SK-N-SH (cell line): ENCODE measurements around the gene C13orf46. TPM values are rescaled to one million over a fixed set of nuclear protein-coding genes. Genes with fewer than 3 reads are reported as not detected.

Experiments
- CTCF ChIA-PET: fragments of 300-600, 350-600 bp; formaldehyde crosslinking; extraction: SDS; loops from one replicate; lab custom pipeline; 2021; lab: Yijun Ruan, JAX
- POLR2A ChIA-PET: fragments of 350-600 bp; sonication (Branson Sonifier 250); formaldehyde crosslinking; extraction: SDS; loops from one replicate; lab custom pipeline; 2020; ENCODE audit warnings: antibody characterized with exemption, inconsistent platforms; lab: Yijun Ruan, JAX
- DNase-seq: peaks from one replicate; pipeline ENCODE4 v3.0.0; 2012
- H2AFZ ChIP-seq: fragments of 200-600 bp; sonication (generic); 2 replicates; pipeline ENCODE4 v1.8.1; 2016; ENCODE audit warnings: antibody characterized with exemption, mild to moderate bottlenecking, low read depth
- H3F3A ChIP-seq: fragments of 200-600 bp; sonication (generic); replicated peaks from 2 replicates; pipeline ENCODE3; 2016; ENCODE audit warnings: antibody characterized with exemption, mild to moderate bottlenecking; ENCODE audit not compliant: insufficient read depth
- H3K27ac ChIP-seq, 2 experiments: fragments of 200-500 bp in 1 of 2; fragments of 200-600 bp in 1 of 2; sonication (Bioruptor generic) in 1 of 2; sonication (generic), shearing (Covaris generic) in 1 of 2; 2 replicates each; pipeline versions ENCODE4 v1.5.1 to v1.6.1; 2014 to 2016; ENCODE audit warnings: low read depth in 2 of 2, inconsistent platforms in 1 of 2, low read length in 1 of 2, mild to moderate bottlenecking in 1 of 2, mixed read lengths in 1 of 2
- H3K27me3 ChIP-seq: fragments of 200-600 bp; sonication (generic), shearing (Covaris generic); 2 replicates; pipeline ENCODE4 v1.6.1; 2016; ENCODE audit warnings: mixed run types; ENCODE audit not compliant: insufficient read depth
- H3K36me3 ChIP-seq, 2 experiments: fragments of 200-500 bp in 1 of 2; fragments of 200-600 bp in 1 of 2; sonication (Bioruptor generic) in 1 of 2; sonication (generic) in 1 of 2; replicated peaks in 1 of 2; 2 replicates each; pipeline versions ENCODE3 to v1.5.1; 2014 to 2016; ENCODE audit warnings: low read length in 1 of 2, mild to moderate bottlenecking in 1 of 2; ENCODE audit not compliant: insufficient read depth in 2 of 2, control insufficient read depth in 1 of 2
- H3K4me1 ChIP-seq, 2 experiments: fragments of 200-500 bp in 1 of 2; fragments of 200-600 bp in 1 of 2; sonication (Bioruptor generic) in 1 of 2; sonication (generic), shearing (Covaris generic) in 1 of 2; 2 replicates each; pipeline versions ENCODE4 v1.5.1 to v1.6.1; 2014 to 2016; ENCODE audit warnings: low read depth in 1 of 2, low read length in 1 of 2, mixed run types in 1 of 2; ENCODE audit not compliant: insufficient read depth in 2 of 2, control insufficient read depth in 1 of 2
- H3K4me2 ChIP-seq: fragments of 200-600 bp; sonication (generic), shearing (Covaris generic); 2 replicates; pipeline ENCODE4 v1.6.1; 2017; ENCODE audit warnings: mixed run types
- H3K4me3 ChIP-seq, 2 experiments: fragments of 200-500 bp in 1 of 2; fragments of 200-600 bp in 1 of 2; sonication (Bioruptor generic) in 1 of 2; sonication (generic), shearing (Covaris generic) in 1 of 2; 2 replicates each; pipeline versions ENCODE4 v1.5.1 to v1.8.1; 2014 to 2016; ENCODE audit warnings: low read depth in 2 of 2, inconsistent platforms in 1 of 2, low read length in 1 of 2, mild to moderate bottlenecking in 1 of 2, mixed read lengths in 1 of 2, moderate library complexity in 1 of 2
- H3K79me2 ChIP-seq: fragments of 200-600 bp; sonication (generic); 2 replicates; pipeline ENCODE4 v1.8.1; 2017; ENCODE audit warnings: mild to moderate bottlenecking; ENCODE audit not compliant: insufficient read depth
- H3K9ac ChIP-seq: fragments of 200-600 bp; sonication (generic); 2 replicates; pipeline ENCODE4 v1.6.1; 2017; ENCODE audit warnings: mixed run types
- H3K9me2 ChIP-seq: fragments of 200-600 bp; sonication (generic); 2 replicates; pipeline ENCODE4 v1.6.1; 2017; ENCODE audit warnings: mixed run types
- H3K9me3 ChIP-seq: fragments of 200-600 bp; sonication (generic); 2 replicates; pipeline ENCODE4 v1.6.1; 2017; ENCODE audit warnings: mixed run types, mild to moderate bottlenecking, moderate library complexity
- H4K20me1 ChIP-seq: fragments of 200-600 bp; sonication (generic); 2 replicates; pipeline ENCODE4 v1.6.1; 2017; ENCODE audit warnings: mild to moderate bottlenecking, mixed run types; ENCODE audit not compliant: insufficient read depth
- CHD2 ChIP-seq: fragments of 150-350 bp; IDR thresholded peaks from 2 replicates; pipeline ENCODE4 v1.6.1; 2018; ENCODE audit warnings: low read length; ENCODE audit not compliant: partially characterized antibody
- CTCF ChIP-seq: fragments of 200-600 bp; sonication (generic); IDR thresholded peaks from 2 replicates; pipeline ENCODE4 v1.6.1; 2017; ENCODE audit warnings: antibody characterized with exemption, mild to moderate bottlenecking, moderate library complexity
- EZH2phosphoT487 ChIP-seq: fragments of 200-600 bp; sonication (generic); IDR thresholded peaks from 2 replicates; pipeline ENCODE4 v1.6.1; 2017; ENCODE audit warnings: low read depth, mixed run types, mild to moderate bottlenecking, antibody characterized with exemption, moderate library complexity, borderline replicate concordance
- FOSL2 ChIP-seq: IDR thresholded peaks from 2 replicates; pipeline ENCODE4 v1.4.0; 2012; ENCODE audit warnings: low read depth, mild to moderate bottlenecking, moderate library complexity, borderline replicate concordance
- FOXJ3 ChIP-seq: sonication (generic); formaldehyde crosslinking; IDR thresholded peaks from 2 replicates; pipeline ENCODE4 v1.5.1; 2020; ENCODE audit warnings: mild to moderate bottlenecking, missing genetic modification reagents
- GABPA ChIP-seq: IDR thresholded peaks from 2 replicates; pipeline ENCODE4 v1.4.0; 2012; ENCODE audit warnings: low read depth, mild to moderate bottlenecking
- MAX ChIP-seq: IDR thresholded peaks from 2 replicates; pipeline ENCODE4 v1.4.0; 2012; ENCODE audit warnings: low read depth
- MXI1 ChIP-seq: IDR thresholded peaks from 2 replicates; pipeline ENCODE4 v1.6.1; 2012; ENCODE audit warnings: mild to moderate bottlenecking, low read depth, low read length, improper control_type of control experiment
- NFIC ChIP-seq: IDR thresholded peaks from 2 replicates; pipeline ENCODE4 v1.4.0; 2012; ENCODE audit warnings: borderline replicate concordance
- PBX3 ChIP-seq: IDR thresholded peaks from 2 replicates; pipeline ENCODE4; 2012
- RAD21 ChIP-seq: IDR thresholded peaks from 2 replicates; pipeline ENCODE4 v1.6.1; 2012; ENCODE audit warnings: mild to moderate bottlenecking, low read length
- SIN3A ChIP-seq: IDR thresholded peaks from 2 replicates; pipeline ENCODE4 v1.6.1; 2012; ENCODE audit warnings: low read depth, mild to moderate bottlenecking, low read length, moderate library complexity, borderline replicate concordance
- SMC3 ChIP-seq: IDR thresholded peaks from 2 replicates; pipeline ENCODE4 v1.6.1; 2012; ENCODE audit warnings: low read depth, low read length, improper control_type of control experiment
- TAF1 ChIP-seq: IDR thresholded peaks from 2 replicates; pipeline ENCODE4 v1.6.1; 2012; ENCODE audit warnings: low read depth, mild to moderate bottlenecking, low read length, moderate library complexity, borderline replicate concordance
- TEAD4 ChIP-seq: IDR thresholded peaks from 2 replicates; pipeline ENCODE4 v1.4.0; 2012; ENCODE audit warnings: mild to moderate bottlenecking, borderline replicate concordance; ENCODE audit not compliant: insufficient read depth
- USF1 ChIP-seq: IDR thresholded peaks from 2 replicates; pipeline ENCODE4 v1.4.0; 2012; ENCODE audit warnings: low read depth, borderline replicate concordance
- USF2 ChIP-seq: fragments of 150-350 bp; IDR thresholded peaks from 2 replicates; pipeline ENCODE4 v1.6.1; 2017; ENCODE audit warnings: antibody characterized with exemption, low read length, low read depth, borderline replicate concordance
- YY1 ChIP-seq: IDR thresholded peaks from 2 replicates; pipeline ENCODE4 v1.4.0; 2012; ENCODE audit warnings: low read depth, mild to moderate bottlenecking
- WGBS: methylation state at CpG from one replicate; pipeline ENCODE4 v1.1.6; 2017; ENCODE audit warnings: low lambda C conversion rate; 5-methylcytosine and 5-hydroxymethylcytosine counted together
- polyA plus RNA-seq, 3 experiments: library from polyadenylated mRNA; depleted of rRNA; stranded (reverse); fragments of >200 nt; gene quantifications; 2 replicates each; pipeline ENCODE4 v1.2.3, GENCODE V29; 2012

Gene C13orf46
- polyA plus RNA-seq, 1 of the 3 experiments (the other 2 are of a cell fraction), result 1.7 TPM

- ChIA-PET POLR2A (no interaction called here), CTCF (no interaction called here)
- Histone ChIP-seq H2AFZ (no peak overlapping the region), H3K36me3 (no peaks in the 10 kb centered on the region), H3K4me1 (peaks cover 0 to 24% of the 10 kb centered on the region in 2 experiments; a peak in 1 of 4 replicates), H3K9ac (no peak overlapping the region), H3F3A (peaks cover 8% of the 10 kb centered on the region), H3K9me2 (no peaks in the 10 kb centered on the region), H3K79me2 (no peaks in the 10 kb centered on the region), H3K4me3 (no peak overlapping the region), H3K4me2 (no peak overlapping the region), H3K27me3 (no peaks in the 10 kb centered on the region), H3K27ac (no peak overlapping the region), H4K20me1 (no peaks in the 10 kb centered on the region), H3K9me3 (no peaks in the 10 kb centered on the region)
- DNase-seq, result no peak
- 81% methylated on average over 11 of the region's 12 CpGs for WGBS
- TF ChIP-seq NFIC, result no peak
- TF ChIP-seq FOXJ3 (CRISPR knock-in tag), result no peak
- no peak for TF ChIP-seq TAF1
- TF ChIP-seq FOSL2, result no peak
- TF ChIP-seq EZH2phosphoT487, result no peak
- TF ChIP-seq GABPA, result no peak
- TF ChIP-seq SMC3, result no peak
- no peak for TF ChIP-seq SIN3A
- no peak for TF ChIP-seq MXI1
- TF ChIP-seq TEAD4, result no peak
- TF ChIP-seq MAX, result no peak
- no peak for TF ChIP-seq YY1
- TF ChIP-seq USF1, result no peak
- TF ChIP-seq CTCF, result no peak
- no peak for TF ChIP-seq RAD21
- TF ChIP-seq PBX3, result no peak
- no peak for TF ChIP-seq USF2
- TF ChIP-seq CHD2, result no peak
These were observed 36.8 kb downstream of the C13orf46 start for GRCh38 chr13:113937073-113937472.
